ENCODE results near the gene CILP.

DNA sequence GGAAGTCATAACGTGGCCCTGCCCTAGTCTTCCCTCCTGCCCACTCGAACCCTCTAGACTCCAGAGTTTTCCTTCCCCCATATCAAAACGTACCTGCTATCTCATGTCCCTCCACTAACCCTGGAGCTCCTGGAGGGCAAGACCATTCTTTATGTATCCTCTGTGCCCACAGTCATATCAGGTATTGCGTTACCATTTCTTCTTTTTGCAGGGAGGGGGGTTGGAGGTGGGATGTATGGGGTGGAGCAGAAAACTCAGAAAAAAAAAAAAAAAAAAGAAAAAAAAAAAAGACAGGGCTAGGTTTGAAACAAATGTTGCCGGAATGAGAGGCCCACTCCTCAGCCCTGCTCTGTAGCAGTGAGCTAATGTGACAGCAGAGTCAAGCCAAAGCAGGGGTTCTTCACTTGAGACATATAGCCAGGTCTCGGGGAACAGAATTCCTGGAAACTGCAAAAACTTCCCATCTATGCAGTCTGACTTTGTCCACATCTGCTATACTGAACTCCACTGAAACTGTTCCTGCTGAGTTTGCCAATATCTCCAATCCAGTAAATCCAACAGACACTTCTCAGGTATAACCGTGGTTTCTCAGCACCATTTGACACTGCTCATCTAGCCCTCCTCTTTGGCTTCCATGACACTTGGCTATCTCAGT is 44.3 kb upstream of the CILP start:
- TF ChIP-seq CTCF (IDR thresholded peaks at IDR 0.05; ENCODE audit: insufficient read depth, low read length, poor library complexity, severe bottlenecking) (no peak), EZH2phosphoT487 (conservative IDR thresholded peaks at IDR 0.05; ENCODE audit: low read length) (no peak)

Data from SU-DHL-6 (cell line).